ENCODE results near the gene GPR137.
A peak's percentile ranks its signal among the peaks of the same experiment; 100 is the strongest.

The GPR137 gene

DNA sequence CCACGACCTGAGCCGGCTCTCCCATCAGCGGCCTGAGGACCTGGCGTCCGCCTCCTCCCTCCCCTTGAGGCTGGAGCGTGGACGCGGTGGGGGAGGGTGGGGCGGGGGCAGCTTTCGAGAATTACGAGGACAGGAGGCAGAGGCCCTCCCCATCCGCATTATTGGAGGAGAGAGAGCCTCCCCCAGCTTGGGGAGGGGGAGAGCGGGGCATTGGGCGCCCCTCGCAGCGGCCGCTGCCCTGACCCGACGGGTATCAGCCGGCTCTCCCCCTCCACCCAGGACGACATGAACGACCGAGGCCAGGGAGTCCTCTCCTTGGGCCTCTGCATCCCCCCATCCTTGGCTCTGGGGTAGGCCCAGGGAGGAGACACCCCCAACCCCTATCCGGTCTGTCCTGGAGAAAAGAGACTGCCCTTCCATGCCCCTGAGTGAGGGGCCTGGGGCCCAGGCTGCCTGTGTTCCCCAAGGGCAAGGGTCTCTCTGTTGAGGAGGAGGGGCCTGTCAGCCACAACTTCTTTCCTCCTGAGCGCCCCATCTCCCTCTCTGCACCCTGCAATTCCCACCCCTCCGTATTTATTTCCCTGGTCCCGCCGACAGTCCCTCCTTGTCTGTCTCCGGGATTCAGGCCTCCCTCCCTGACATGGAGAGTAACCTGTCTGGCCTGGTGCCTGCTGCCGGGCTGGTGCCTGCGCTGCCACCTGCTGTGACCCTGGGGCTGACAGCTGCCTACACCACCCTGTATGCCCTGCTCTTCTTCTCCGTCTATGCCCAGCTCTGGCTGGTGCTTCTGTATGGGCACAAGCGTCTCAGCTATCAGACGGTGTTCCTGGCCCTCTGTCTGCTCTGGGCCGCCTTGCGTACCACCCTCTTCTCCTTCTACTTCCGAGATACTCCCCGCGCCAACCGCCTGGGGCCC, 495 bp downstream of the GPR137 start:
- Histone ChIP-seq H3K14ac (ENCODE audit: low read length) (peak overlapping the region; percentile 17), H4K8ac (ENCODE audit: low read depth, low read length) (peak overlapping the region; percentile 48), H3K18ac (ENCODE audit: low read length) (peak overlapping the region; percentile 84), H3K4ac (ENCODE audit: low read length) (no peak overlapping the region), H3K9ac (ENCODE audit: low read depth, low read length, poor library complexity) (peak overlapping the region; percentile 75), H3K4me1 (ENCODE audit: control insufficient read depth in 2 of 2, insufficient read depth in 1 of 2, low read depth in 1 of 2, low read length in 2 of 2) (peaks cover 3 to 9% of the 10 kb centered on the region in 2 donors), H3K4me2 (ENCODE audit: insufficient read depth, low read length, poor library complexity, severe bottlenecking) (peak overlapping the region; percentile 81), H3K27me3 (ENCODE audit: control insufficient read depth in 3 of 3, insufficient read depth in 3 of 3, low read depth in 1 of 3, low read length in 3 of 3) (peaks cover 8 to 20% (median 19%) of the 10 kb centered on the region in 3 experiments), H3K23ac (ENCODE audit: low read depth, low read length, poor library complexity) (peak overlapping the region; percentile 73), H2AK5ac (ENCODE audit: low read depth, low read length) (peak overlapping the region; percentile 98), H3K79me1 (ENCODE audit: low read depth, low read length) (peaks cover 6% of the 10 kb centered on the region), H2AFZ (ENCODE audit: low read length) (peak overlapping the region; percentile 99), H2BK15ac (ENCODE audit: low read length) (peak overlapping the region; percentile 37), H3K4me3 (ENCODE audit: low read length in 2 of 2) (peak overlapping the region; percentile 68 to 91), H3K27ac (replicated peaks; ENCODE audit: low read length) (no peak overlapping the region), H2BK12ac (ENCODE audit: low read length) (no peak overlapping the region), H3K9me3 (replicated peaks in 1 of 2; ENCODE audit: control insufficient read depth in 2 of 2, insufficient read depth in 1 of 2, low read depth in 1 of 2, low read length in 2 of 2) (no peaks in the 10 kb centered on the region), H4K91ac (ENCODE audit: low read depth, low read length, poor library complexity) (no peak overlapping the region), H3K36me3 (replicated peaks in 1 of 2; ENCODE audit: control insufficient read depth in 2 of 2, insufficient read depth in 2 of 2, low read length in 2 of 2) (peaks cover 2 to 16% of the 10 kb centered on the region in 2 donors), H2BK5ac (ENCODE audit: low read length) (no peak overlapping the region), H2BK120ac (ENCODE audit: low read depth, low read length) (no peak overlapping the region)
- no CpG with 5 or more reads among the region's 40 CpGs for WGBS, 2 donors (ENCODE audit: extremely low coverage in 2 of 2, insufficient read length in 2 of 2, insufficient replicate concordance in 1 of 2)
- DNase-seq (ENCODE audit: low spot score): no peak

GRCh38 chr11:64286801-64287159, 1.1 kb downstream of the GPR137 start:
- no peak overlapping the region for H4K8ac ChIP-seq (ENCODE audit: low read depth, low read length)
- no peak overlapping the region for H4K91ac ChIP-seq (ENCODE audit: low read depth, low read length, poor library complexity)
- H3K4me3 ChIP-seq (ENCODE audit: low read length in 2 of 2): no peak overlapping the region
- peaks cover 5 to 9% of the 10 kb centered on the region in 2 donors for H3K4me1 ChIP-seq (ENCODE audit: control insufficient read depth in 2 of 2, insufficient read depth in 1 of 2, low read depth in 1 of 2, low read length in 2 of 2)
- DNase-seq (ENCODE audit: low spot score): no peak
- peaks cover 6% of the 10 kb centered on the region for H3K79me1 ChIP-seq (ENCODE audit: low read depth, low read length)
- no peak overlapping the region for H2AFZ ChIP-seq (ENCODE audit: low read length)
- H3K18ac ChIP-seq (ENCODE audit: low read length): no peak overlapping the region
- H2BK120ac ChIP-seq (ENCODE audit: low read depth, low read length): no peak overlapping the region
- WGBS, 2 donors (ENCODE audit: extremely low coverage in 2 of 2, insufficient read length in 2 of 2, insufficient replicate concordance in 1 of 2): no CpG with 5 or more reads among the region's 9 CpGs
- H3K23ac ChIP-seq (ENCODE audit: low read depth, low read length, poor library complexity): no peak overlapping the region
- H2AK5ac ChIP-seq (ENCODE audit: low read depth, low read length): peak overlapping the region; percentile 98
- no peak overlapping the region for H3K4ac ChIP-seq (ENCODE audit: low read length)
- H2BK5ac ChIP-seq (ENCODE audit: low read length): no peak overlapping the region
- H3K9me3 ChIP-seq (replicated peaks in 1 of 2; ENCODE audit: control insufficient read depth in 2 of 2, insufficient read depth in 1 of 2, low read depth in 1 of 2, low read length in 2 of 2): no peaks in the 10 kb centered on the region
- peaks cover 2 to 12% of the 10 kb centered on the region in 2 donors for H3K36me3 ChIP-seq (replicated peaks in 1 of 2; ENCODE audit: control insufficient read depth in 2 of 2, insufficient read depth in 2 of 2, low read length in 2 of 2)
- H3K14ac ChIP-seq (ENCODE audit: low read length): peak overlapping the region; percentile 17
- H2BK12ac ChIP-seq (ENCODE audit: low read length): no peak overlapping the region
- peak overlapping the region; percentile 37 for H2BK15ac ChIP-seq (ENCODE audit: low read length)
- H3K27me3 ChIP-seq (ENCODE audit: control insufficient read depth in 3 of 3, insufficient read depth in 3 of 3, low read depth in 1 of 3, low read length in 3 of 3): peaks cover 14 to 26% (median 25%) of the 10 kb centered on the region in 3 experiments
- H3K4me2 ChIP-seq (ENCODE audit: insufficient read depth, low read length, poor library complexity, severe bottlenecking): peak overlapping the region; percentile 18
- H3K9ac ChIP-seq (ENCODE audit: low read depth, low read length, poor library complexity): peak overlapping the region; percentile 75
- no peak overlapping the region for H3K27ac ChIP-seq (replicated peaks; ENCODE audit: low read length)

DNA sequence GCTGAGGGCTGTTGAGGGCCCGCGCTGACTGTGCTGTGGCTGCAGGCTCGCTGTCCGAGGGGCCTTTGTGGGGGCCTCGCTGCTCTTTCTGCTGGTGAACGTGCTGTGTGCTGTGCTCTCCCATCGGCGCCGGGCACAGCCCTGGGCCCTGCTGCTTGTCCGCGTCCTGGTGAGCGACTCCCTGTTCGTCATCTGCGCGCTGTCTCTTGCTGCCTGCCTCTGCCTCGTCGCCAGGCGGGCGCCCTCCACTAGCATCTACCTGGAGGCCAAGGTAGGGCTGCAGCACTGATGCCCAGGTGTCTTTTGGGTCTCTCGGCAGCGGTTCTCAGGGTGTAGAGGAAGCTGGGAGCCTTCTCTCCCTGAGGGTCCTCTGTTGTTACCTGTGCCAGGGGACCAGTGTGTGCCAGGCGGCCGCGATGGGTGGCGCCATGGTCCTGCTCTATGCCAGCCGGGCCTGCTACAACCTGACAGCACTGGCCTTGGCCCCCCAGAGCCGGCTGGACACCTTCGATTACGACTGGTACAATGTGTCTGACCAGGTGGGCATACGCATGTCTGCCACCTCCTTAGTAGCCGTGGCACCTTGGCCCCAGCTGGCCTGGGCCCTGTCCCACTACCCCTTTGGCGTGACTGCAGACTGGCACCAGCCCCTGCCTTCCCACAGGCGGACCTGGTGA, 2.2 kb downstream of the GPR137 start:
- Histone ChIP-seq H3K79me1 (ENCODE audit: low read depth, low read length) (peaks cover 4% of the 10 kb centered on the region), H2AK5ac (ENCODE audit: low read depth, low read length) (peak overlapping the region; percentile 84), H2BK15ac (ENCODE audit: low read length) (no peak overlapping the region), H3K4me2 (ENCODE audit: insufficient read depth, low read length, poor library complexity, severe bottlenecking) (no peak overlapping the region), H3K4me3 (ENCODE audit: low read length in 2 of 2) (no peak overlapping the region), H3K4ac (ENCODE audit: low read length) (no peak overlapping the region), H3K9ac (ENCODE audit: low read depth, low read length, poor library complexity) (peak overlapping the region; percentile 44), H3K23ac (ENCODE audit: low read depth, low read length, poor library complexity) (peak overlapping the region; percentile 34), H2BK120ac (ENCODE audit: low read depth, low read length) (peak overlapping the region; percentile 81), H3K36me3 (replicated peaks in 1 of 2; ENCODE audit: control insufficient read depth in 2 of 2, insufficient read depth in 2 of 2, low read length in 2 of 2) (peaks cover 0 to 5% of the 10 kb centered on the region in 2 donors), H2BK12ac (ENCODE audit: low read length) (peak overlapping the region; percentile 90), H2BK5ac (ENCODE audit: low read length) (no peak overlapping the region), H4K91ac (ENCODE audit: low read depth, low read length, poor library complexity) (no peak overlapping the region), H3K27me3 (ENCODE audit: control insufficient read depth in 3 of 3, insufficient read depth in 3 of 3, low read depth in 1 of 3, low read length in 3 of 3) (peaks cover 24 to 37% (median 36%) of the 10 kb centered on the region in 3 experiments), H3K14ac (ENCODE audit: low read length) (peak overlapping the region; percentile 89), H2AFZ (ENCODE audit: low read length) (no peak overlapping the region), H3K18ac (ENCODE audit: low read length) (no peak overlapping the region), H3K27ac (replicated peaks; ENCODE audit: low read length) (no peak overlapping the region), H4K8ac (ENCODE audit: low read depth, low read length) (no peak overlapping the region), H3K4me1 (ENCODE audit: control insufficient read depth in 2 of 2, insufficient read depth in 1 of 2, low read depth in 1 of 2, low read length in 2 of 2) (peaks cover 9 to 10% of the 10 kb centered on the region in 2 donors), H3K9me3 (replicated peaks in 1 of 2; ENCODE audit: control insufficient read depth in 2 of 2, insufficient read depth in 1 of 2, low read depth in 1 of 2, low read length in 2 of 2) (no peaks in the 10 kb centered on the region)
- no CpG with 5 or more reads among the region's 33 CpGs for WGBS, 2 donors (ENCODE audit: extremely low coverage in 2 of 2, insufficient read length in 2 of 2, insufficient replicate concordance in 1 of 2)
- DNase-seq (ENCODE audit: low spot score): no peak

GRCh38 chr11:64288353-64288750, 2.7 kb downstream of the GPR137 start:
- Histone ChIP-seq H3K4ac (ENCODE audit: low read length) (no peak overlapping the region), H3K27ac (replicated peaks; ENCODE audit: low read length) (no peak overlapping the region), H3K27me3 (ENCODE audit: control insufficient read depth in 3 of 3, insufficient read depth in 3 of 3, low read depth in 1 of 3, low read length in 3 of 3) (peaks cover 29 to 42% (median 41%) of the 10 kb centered on the region in 3 experiments), H3K79me1 (ENCODE audit: low read depth, low read length) (peaks cover 4% of the 10 kb centered on the region), H3K9me3 (replicated peaks in 1 of 2; ENCODE audit: control insufficient read depth in 2 of 2, insufficient read depth in 1 of 2, low read depth in 1 of 2, low read length in 2 of 2) (no peaks in the 10 kb centered on the region), H3K4me3 (ENCODE audit: low read length in 2 of 2) (no peak overlapping the region), H2AK5ac (ENCODE audit: low read depth, low read length) (peak overlapping the region; percentile 84), H3K36me3 (replicated peaks in 1 of 2; ENCODE audit: control insufficient read depth in 2 of 2, insufficient read depth in 2 of 2, low read length in 2 of 2) (peaks cover 0 to under 1% of the 10 kb centered on the region in 2 donors), H2AFZ (ENCODE audit: low read length) (no peak overlapping the region), H3K23ac (ENCODE audit: low read depth, low read length, poor library complexity) (peak overlapping the region; percentile 34), H4K91ac (ENCODE audit: low read depth, low read length, poor library complexity) (no peak overlapping the region), H3K14ac (ENCODE audit: low read length) (no peak overlapping the region), H2BK5ac (ENCODE audit: low read length) (no peak overlapping the region), H2BK12ac (ENCODE audit: low read length) (no peak overlapping the region), H2BK120ac (ENCODE audit: low read depth, low read length) (no peak overlapping the region), H3K9ac (ENCODE audit: low read depth, low read length, poor library complexity) (peak overlapping the region; percentile 44), H4K8ac (ENCODE audit: low read depth, low read length) (no peak overlapping the region), H2BK15ac (ENCODE audit: low read length) (no peak overlapping the region), H3K18ac (ENCODE audit: low read length) (no peak overlapping the region), H3K4me2 (ENCODE audit: insufficient read depth, low read length, poor library complexity, severe bottlenecking) (no peak overlapping the region), H3K4me1 (ENCODE audit: control insufficient read depth in 2 of 2, insufficient read depth in 1 of 2, low read depth in 1 of 2, low read length in 2 of 2) (peaks cover 9 to 10% of the 10 kb centered on the region in 2 donors)
- no CpG with 5 or more reads among the region's 9 CpGs for WGBS, 2 donors (ENCODE audit: extremely low coverage in 2 of 2, insufficient read length in 2 of 2, insufficient replicate concordance in 1 of 2)
- no peak for DNase-seq (ENCODE audit: low spot score)

Measured in neuronal stem cell (in vitro differentiated cells).